ACHN (cell line): ENCODE measurements around the gene CNOT1.
"Not testable (repeated sequence)": the region's sequence is repeated elsewhere in the genome, so short reads cannot be mapped to it uniquely, and the experiment has no call there.

Experiments used
- DNase-seq: peaks from one replicate; pipeline ENCODE4 v3.0.0-alpha.2; 2015
- in situ Hi-C: cut with HindIII; loops from 2 replicates; pipeline ENCODE4 v1.10.0; 2017; ENCODE audit warnings: low sequenced_read_pairs, low pct_ligation_motif_present, low pct_unique_long_range_greater_than_20kb

The CNOT1 gene

DNA sequence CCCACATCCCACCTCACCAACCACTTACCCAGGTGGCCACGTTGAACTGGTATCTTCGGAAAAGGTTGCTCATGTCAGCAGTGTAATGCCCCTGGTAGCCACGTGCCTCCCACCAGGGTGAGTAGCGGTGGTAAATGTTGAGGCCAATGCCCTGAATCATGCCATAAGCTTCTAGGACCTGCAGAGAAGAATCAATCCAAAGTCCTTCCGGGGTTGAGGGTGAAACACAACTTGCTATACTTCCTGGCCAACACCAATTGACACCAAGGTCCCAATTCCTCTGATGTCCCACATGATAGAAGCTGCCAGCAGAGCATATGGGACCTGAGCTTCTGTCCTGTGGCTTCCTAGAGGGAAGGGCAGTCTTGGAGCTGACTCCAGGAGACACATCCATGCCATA, 11.3 kb upstream of the CNOT1 start:
- in situ Hi-C loops, result no loop called here
- no peak for DNase-seq

GRCh38 chr16:58639836-58640235, 10.2 kb upstream of the CNOT1 start:
- in situ Hi-C loops, result no loop called here
- no peak for DNase-seq

GRCh38 chr16:58639230-58639629, 9.6 kb upstream of the CNOT1 start:
- in situ Hi-C loops, result no loop called here

DNA sequence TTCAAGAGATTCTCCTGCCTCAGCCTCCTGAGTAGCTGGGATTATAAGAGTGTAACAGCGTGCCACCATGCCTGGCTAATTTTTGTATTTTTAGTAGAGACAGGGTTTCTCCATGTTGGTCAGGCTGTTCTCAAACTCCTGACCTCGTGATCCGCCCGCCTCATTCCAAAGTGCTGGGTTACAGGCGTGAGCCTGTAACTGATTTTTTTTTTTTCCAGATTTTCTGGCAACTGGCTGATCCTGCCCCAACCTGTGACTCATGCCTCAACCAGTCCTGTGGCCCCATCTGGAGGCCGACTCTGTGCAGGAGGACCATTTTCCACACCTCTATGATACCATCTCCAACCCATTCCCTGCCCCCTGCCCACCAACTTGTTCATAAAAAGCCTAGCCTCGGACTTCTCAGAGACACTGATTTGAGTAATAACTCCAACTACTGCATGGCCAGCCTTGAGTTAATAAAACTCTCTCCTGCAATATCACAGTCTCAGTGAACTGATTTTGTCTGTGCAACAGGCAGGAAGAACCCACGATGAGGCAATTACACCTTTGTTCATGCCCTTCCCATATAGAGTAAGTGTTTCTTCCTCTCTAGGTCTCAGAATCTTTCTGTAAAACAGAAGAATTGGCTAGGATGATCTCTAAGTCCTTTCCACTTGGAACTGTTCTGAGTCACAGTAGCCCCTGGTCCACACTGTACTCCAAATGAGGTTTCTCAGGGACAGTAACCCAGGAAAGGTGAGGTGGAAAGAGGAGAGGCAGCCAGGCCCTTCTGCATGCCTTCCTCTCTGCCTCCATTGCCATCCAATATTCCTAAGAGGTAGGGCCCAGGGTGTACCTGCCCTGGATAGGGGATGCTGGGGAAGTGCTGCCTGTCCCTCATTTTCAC, 8.8 kb upstream of the CNOT1 start:
- in situ Hi-C loops, result no loop called here
- DNase-seq, result peak; percentile 89

More at GRCh38 chr16:58639230-58639629, 9.6 kb upstream of the CNOT1 start:
- no peak for DNase-seq

GRCh38 chr16:58637021-58637420, 7.4 kb upstream of the CNOT1 start:
- DNase-seq, in situ Hi-C loops: not testable (repeated sequence)

DNA sequence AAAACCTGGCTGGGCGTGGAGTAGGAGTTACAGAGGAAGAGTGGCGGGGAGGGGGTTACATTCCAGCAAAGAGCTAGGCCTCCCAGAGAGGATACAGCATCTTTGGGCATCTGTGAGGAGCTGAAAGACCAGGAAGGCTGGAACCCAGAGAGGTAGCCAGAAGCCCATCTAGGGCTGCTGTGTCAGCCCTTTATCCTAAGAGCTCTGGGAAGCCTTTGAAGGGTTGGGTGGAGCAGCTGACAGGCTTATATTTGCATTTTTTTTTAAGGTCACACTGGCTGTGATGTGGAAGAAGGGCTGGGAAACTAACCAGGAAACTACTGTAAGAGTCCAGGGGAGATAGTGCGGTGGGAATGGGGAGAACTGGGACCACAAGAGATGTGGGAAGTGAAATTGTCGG, 6.8 kb upstream of the CNOT1 start:
- in situ Hi-C loops, result no loop called here
- DNase-seq, result no peak

- DNase-seq, result no peak
Measured at GRCh38 chr16:58635502-58635901, 5.9 kb upstream of the CNOT1 start.

GRCh38 chr16:58634265-58634802, 4.7 kb upstream of the CNOT1 start:
- DNase-seq, result no peak
- in situ Hi-C loops, result no loop called here

More at GRCh38 chr16:58635502-58635901, 5.9 kb upstream of the CNOT1 start:
- in situ Hi-C loops, result no loop called here

GRCh38 chr16:58628845-58629732, 537 bp downstream of the CNOT1 start:
- peak; percentile 48 for DNase-seq
- in situ Hi-C loops, result no loop called here

DNA sequence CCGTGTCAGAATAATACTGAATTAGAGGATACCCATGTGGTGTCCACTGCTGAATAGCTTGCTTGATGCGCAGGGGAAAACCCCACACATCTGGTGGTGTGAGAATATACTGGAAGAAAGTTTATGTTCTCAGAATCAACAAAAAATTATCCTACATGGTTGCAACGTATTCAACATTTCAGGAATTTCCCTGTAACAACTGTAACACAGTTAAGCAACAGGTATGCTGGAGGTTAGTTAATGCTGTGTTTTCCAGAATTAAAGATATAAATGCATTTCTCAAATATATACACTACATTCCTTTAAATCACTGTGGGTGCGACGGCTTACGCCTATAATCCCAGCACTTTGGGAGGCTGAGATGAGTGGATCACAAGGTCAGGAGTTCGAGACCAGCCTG, 5.4 kb downstream of the CNOT1 start:
- in situ Hi-C loops, result no loop called here
- no peak for DNase-seq

GRCh38 chr16:58620396-58620795, 9.2 kb downstream of the CNOT1 start:
- in situ Hi-C loops, result no loop called here
- DNase-seq, result no peak

- DNase-seq, result no peak
- in situ Hi-C loops, result no loop called here
Measured at GRCh38 chr16:58615280-58615679, 14.3 kb downstream of the CNOT1 start.

- no peak for DNase-seq
- in situ Hi-C loops, result no loop called here
Measured at GRCh38 chr16:58614860-58615259, 14.8 kb downstream of the CNOT1 start.

GRCh38 chr16:58614212-58614611, 15.4 kb downstream of the CNOT1 start:
- in situ Hi-C loops, result no loop called here
- DNase-seq, result no peak

GRCh38 chr16:58612965-58613364, 16.7 kb downstream of the CNOT1 start:
- DNase-seq, in situ Hi-C loops: not testable (repeated sequence)

DNA sequence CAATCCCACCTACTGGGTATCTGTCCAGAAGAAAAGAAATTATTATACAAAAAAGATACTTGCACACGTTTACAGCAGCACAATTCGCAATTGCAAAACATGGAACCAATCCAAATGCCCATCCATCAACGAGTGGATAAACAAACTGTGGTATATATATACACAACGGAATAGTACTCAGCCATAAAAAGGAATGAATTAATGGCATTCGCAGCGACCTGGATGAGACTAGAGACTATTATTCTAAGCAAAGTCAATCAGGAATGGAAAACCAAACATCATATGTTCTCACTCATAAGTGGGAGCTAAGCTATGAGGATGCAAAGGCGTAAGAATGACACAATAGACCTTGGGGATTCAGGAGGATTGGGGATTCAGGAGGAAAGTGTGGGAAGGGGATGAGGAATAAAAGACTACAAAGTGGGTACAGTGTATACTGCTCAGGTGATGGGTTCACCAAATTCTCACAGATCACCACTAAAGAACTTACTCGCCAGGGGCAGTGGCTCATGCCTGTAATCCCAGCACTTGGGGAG, 21.0 kb downstream of the CNOT1 start:
- in situ Hi-C loops, result no loop called here

DNA sequence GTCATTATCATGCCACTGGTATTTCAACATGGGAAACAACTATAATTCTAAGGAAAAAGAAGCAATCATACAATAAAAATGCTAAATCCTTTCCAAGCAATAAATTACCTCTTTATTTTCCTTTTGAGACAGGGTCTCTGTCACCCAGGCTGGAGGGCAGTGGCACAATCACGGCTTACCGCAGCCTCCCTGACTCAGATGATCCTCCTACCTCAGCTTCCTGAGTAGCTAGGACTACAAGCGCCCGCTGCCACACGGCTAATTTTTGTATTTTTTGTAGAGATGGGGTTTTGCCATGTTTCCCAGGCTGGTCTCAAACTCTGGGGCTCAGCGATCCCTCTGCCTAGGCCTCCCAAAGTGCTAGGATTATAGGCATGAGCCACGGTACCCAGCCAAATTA, 24.1 kb downstream of the CNOT1 start:
- DNase-seq, result no peak
- in situ Hi-C loops, result no loop called here

More for the DNA sequence above, 21.0 kb downstream of the CNOT1 start:
- no peak for DNase-seq

GRCh38 chr16:58591083-58591482, 38.5 kb downstream of the CNOT1 start:
- no peak for DNase-seq
- in situ Hi-C loops, result no loop called here
